ENCODE data around the gene DHX35.

- no peak for TF ChIP-seq EZH2 (IDR thresholded peaks at IDR 0.05; ENCODE audit: insufficient read depth, poor library complexity, severe bottlenecking)
- TF ChIP-seq EZH2phosphoT487 (IDR thresholded peaks at IDR 0.05; ENCODE audit: insufficient read depth, low read depth) = no peak
Measured at GRCh38 chr20:39049148-39049547, 87.0 kb downstream of the DHX35 start.

Measured in GM23248 (cell line).